GM19238 (cell line): Measurements from ENCODE around the gene STK33.
A peak's percentile ranks its signal among the peaks of the same experiment; 100 is the strongest.

Source experiments
- DNase-seq: peaks from one replicate; pipeline ENCODE4 v3.0.0; 2011; ENCODE audit warnings: low spot score; ENCODE audit not compliant: insufficient read length

Gene STK33

DNA sequence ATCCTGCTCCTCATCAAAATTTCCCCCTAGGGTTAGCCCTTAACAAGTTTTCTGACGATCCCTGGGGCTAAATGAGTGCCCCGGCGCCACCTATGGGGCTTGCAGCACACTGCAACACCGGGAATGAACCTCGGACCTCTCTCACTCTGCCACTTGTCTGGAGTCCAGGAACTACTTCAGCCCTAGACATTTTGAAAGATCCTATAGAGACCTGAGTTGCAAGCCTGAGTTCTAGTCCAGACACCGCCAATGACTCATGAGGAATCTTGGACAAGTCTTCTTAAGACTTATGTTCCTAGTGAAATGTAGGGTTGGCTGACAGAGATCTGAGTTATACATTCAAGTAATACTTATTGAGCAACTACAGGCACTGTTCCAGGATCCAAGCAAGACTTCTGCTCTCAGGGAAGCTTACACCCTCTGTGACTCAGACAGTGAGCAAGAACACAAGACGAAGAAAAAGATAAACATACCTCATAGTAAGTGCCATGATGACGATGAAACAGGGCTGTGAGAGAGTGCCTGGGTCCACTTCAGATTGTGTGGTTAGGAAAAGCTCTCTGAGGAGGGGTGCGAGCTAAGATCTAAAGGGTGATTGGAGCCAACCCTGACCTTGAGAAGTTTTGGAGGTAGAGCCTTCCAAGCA is 10.2 kb upstream of the STK33 start:
- peak; percentile 32 for DNase-seq

DNA sequence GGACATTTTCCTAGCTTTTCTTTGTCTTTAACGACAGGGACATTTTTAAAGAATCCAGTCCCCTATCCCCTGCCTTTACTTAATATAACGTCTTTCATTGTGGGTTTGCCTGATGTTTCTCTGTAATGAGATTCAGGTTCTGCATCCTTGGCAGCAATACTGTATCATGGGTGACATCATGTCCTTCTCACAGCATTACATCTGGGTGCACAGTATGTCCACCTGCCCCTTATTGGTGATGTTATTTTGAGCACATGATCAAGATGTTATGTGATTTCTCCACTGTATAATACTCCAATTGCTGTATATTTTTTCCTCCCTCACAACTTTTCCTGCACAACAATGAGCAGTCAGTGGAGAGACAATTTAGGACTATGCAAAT is 9.7 kb upstream of the STK33 start:
- no peak for DNase-seq

DNA sequence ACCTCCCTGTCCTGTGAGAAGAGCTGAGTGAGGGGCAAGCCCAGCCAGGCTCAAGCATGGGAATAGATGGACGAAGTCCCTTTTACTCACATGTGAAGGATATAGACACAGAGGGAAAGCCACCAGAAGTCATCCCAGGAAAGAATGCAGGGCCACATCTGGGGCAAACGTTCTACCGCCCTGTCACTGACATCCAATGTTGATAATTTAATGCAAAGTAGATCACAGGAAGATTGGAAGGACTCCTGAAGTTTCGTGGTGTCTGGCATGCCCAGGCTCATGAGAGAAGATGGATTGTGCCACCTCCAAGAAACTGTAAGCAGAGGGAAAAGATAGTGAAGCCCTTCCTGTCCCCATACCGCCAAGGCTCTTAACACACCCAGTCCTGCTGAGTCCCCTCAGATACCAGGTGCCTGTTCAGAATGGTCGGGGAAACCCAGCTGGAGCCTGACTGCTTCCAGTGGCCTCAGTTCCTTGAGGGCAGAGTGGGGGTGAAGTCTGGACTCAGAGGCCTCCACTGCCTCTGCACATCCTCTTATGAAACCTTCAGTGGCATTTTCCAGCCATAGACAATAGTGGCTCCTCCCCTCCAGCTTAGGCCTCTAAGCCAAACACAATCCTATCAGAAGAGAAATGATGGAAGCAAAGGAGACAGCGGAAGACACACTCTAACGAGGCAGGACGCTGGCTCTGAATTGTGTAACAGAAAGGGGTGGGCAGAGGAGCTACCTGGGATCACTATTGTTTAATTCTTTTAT is 7.5 kb upstream of the STK33 start:
- no peak for DNase-seq

DNA sequence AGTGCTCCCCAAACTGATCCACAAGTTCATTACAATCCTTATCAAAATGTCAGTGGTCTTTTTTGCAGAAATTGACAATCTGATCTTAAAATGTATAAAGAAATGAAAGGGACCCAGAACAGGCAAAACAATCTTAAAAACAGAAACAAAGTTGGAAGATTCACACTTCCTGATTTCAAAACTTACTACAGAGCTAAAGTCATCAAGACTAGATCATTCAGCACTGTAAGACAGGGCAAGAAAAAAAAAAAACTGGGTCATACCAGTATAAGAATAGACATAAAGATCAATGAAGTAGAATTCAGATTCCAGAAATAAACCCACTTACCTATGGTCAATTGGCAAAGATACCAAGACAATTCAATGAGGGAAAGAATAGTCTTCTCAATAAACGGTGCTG is 4.5 kb upstream of the STK33 start:
- DNase-seq: no peak

DNA sequence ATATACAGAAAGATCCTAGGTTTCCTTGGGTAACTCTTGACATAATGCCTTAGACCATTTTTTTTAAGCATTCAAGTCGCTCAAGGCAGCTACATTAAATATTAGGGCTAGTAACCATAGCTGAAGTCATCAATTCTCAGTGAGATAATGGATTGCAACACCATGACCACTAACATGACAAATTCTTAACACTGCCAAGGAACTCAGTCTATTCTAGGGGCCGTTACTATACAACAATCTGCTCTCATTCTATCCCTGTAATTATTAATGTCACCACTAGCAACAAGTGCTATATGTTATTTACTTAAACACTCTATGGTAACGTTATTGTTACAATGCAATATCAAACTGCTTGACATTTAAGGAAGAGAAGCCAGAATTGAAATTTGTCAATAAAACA is 3.2 kb upstream of the STK33 start:
- no peak for DNase-seq

DNA sequence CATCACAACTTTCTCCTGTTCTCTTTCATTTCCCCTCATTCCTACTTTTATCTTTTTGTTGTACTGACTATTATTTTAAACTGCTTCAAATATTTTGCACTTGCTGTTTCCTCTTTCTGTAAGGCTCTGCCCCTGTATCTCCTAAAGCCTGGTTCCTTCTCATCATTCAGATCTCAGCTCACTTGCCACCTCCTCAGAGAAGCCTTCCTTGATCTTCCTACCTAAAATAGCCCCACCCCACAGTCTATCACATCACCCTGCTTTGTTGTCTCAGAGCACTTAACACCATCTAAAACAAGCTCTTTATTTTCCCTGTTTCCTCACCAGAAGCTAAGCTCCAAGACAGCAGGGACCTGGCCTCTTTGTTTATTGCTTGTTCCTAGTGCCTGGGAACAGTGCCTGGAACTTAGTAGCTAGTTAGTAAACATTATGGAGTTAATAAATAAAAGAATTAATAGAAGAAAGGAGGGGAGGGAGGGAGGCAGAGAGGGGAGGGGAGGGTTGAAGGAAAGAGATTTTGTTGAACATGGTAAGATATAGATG is 2.5 kb upstream of the STK33 start:
- no peak for DNase-seq

DNA sequence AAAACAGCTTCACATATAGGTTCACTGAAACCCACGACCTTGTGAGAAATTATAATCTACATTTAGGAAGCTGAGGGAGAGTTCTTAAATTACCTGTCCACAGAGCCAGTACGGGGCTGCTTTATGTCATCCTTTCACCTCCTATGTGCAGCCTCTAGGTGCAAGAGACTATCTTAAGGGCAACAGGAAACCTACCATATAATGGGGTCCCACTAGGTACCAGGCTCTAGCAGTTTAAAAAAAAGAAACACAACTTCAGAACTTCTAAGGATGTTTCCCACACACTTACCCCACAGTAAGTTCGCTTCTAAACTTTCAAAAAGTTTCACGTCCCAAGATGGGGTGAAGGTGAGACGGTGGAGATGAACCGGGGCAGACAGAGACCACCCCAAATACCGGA is 573 bp downstream of the STK33 start:
- no peak for DNase-seq

DNA sequence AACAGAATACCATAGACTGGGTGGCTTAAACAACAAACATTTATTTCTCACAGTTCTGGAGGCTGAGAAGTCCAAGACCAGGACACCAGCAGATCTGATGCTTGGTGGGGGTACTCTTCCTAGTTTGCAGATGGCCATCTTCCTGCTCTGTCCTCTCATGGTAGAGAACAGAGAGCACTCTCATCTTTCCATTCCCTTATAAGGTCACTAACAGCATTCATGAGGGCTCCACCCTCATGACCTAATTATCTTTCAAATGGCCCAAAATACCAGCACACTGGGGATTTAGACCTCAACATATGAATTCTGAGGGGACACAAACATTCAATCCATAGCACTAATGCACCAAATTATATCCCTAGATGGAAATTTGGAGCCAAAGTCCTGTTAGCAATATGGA is 6.1 kb downstream of the STK33 start:
- no peak for DNase-seq

DNA sequence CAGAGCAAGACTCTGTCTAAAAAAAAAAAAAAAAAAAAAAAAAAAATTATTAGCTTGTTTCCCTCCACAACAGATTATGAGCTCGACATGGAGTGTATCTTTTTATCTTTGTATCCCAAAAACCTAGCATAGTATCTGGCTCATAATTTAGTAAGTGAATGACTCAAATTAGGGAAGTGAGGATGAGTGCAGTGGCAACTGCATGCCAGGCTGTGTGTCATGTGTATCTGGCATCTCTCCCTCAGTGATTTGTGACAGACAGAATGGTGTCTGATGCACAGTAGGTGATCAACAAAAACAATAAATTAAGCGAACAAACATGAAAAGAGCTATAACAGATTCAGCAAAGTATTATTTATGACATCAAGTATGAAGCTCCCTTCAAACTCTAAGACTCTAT is 7.2 kb downstream of the STK33 start:
- no peak for DNase-seq

DNA sequence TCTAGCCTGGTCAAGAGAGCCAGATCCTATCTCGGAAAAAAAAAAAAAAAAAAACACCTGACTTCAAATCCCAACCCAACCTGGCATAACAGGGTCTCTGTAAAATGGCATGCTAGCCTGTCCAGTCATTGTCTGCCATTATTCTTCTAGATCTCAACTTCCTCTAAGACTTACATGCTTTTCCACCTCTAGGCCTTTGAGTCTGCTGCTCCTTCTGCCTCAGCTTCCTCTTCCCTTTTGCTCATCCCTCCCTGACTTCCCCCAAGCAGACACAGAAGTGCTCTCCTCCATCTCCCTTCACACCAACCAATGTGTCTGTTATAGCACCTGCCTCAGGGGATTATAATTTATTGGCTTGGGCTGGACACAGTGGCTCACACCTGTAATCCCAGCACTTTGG is 7.8 kb downstream of the STK33 start:
- DNase-seq: no peak

DNA sequence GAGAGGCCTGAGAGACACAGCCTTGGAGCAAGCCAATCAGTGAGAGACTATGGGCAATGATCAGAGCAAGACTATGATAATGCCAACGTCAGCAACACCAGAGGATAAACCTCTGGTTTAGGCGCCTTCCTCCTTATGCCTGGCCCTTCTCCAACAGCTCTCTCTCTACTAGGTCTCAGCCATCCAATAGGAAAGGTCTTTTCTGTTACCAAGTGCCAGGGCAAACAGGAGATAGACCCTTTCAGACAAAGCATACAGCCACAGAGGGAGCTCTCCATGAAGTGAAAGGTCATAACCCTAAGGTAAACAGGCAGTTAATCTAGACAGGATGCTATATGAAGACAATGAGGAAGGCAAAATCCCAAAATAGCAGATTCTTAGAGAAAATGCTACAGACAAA is 9.5 kb downstream of the STK33 start:
- no peak for DNase-seq

DNA sequence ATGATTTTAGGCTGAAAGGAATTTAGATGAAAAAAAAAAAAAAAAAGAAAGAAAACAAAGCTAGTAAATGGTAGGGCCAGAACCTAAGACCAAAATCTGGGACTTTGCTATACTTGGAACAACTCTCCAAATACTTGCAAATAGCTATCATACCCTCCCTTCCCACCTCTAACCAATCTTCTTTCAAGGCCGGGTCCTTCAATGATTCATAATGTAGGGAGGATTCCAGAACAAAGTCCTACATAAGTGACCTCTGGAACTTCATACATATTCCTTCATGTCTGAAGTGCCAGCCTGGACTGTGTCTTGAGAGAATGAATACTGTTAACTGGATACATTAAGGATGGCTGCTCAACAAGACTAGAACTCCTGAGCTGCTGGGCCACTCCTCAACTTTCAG is 9.9 kb downstream of the STK33 start:
- no peak for DNase-seq

DNA sequence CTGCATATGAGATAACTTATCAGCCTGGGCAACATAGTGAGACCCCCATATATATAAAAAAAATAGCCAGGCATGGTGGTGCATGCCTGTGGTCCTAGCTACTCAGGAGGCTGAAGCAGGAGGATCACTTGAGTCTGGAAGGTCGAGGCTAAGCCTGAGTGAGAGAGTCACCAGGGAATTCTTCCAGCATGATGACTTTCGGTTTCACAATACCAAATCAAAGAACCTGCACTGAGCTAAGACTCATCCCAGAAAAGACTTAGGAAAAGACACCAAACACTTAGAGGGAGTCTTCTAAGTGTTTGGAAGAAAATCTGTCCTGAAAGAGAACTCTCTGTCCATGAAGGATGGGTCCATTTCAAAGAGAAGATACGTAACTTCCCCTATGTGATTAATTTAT is 12.7 kb downstream of the STK33 start:
- DNase-seq: no peak

DNA sequence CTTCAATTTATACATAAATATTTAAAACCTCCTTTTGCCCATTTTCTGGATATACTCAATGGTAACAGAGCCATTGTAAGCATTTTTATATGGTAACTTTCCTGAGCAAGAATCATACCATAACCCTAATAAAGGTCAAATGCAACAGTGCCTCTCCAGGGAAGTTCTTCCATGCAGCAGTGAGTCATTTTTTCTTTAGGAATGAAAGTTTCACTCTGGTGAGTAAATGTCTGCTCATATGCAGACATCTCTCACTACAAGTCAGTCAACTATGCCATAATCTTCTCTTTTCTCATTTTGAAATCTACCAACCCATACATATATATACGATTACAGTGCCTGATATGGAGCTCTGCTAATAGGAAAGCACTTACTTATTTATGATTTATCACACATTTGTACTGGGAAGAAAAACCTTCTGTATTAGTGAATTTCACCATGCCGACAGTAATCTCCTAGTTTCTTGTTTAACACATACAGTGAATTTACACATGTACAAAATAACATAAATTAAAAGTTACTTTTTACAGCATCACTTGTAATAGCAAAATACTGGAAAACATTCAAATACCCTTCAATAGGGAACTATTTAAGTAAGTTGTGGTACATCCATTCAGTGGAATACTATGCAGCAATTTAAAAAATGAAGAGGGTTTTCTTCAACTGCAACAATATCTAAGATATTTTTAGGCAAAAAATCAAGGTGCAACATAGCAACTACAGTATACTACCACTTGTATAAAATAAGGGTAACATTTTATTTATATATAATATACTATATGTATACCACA is 16.0 kb downstream of the STK33 start:
- no peak for DNase-seq

DNA sequence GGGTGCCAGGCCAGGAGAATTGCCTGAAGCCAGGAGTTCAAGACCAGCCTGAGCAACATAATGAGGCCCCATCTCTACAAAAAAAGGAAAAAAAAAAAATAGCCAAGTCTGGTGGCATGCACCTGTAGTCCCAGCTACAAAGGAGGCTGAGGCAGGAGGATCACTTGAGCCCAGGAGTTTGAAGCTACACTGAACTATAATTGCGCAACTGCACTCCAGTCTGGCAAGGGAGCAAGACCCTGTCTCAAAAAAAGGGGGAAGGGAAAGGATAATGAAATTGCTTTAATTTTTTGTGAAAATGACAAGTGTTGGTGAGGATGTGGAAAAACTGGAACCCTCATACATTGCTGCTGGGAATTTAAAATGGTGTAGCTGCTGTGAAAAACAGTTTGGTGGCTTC is 19.2 kb downstream of the STK33 start:
- DNase-seq: no peak

DNA sequence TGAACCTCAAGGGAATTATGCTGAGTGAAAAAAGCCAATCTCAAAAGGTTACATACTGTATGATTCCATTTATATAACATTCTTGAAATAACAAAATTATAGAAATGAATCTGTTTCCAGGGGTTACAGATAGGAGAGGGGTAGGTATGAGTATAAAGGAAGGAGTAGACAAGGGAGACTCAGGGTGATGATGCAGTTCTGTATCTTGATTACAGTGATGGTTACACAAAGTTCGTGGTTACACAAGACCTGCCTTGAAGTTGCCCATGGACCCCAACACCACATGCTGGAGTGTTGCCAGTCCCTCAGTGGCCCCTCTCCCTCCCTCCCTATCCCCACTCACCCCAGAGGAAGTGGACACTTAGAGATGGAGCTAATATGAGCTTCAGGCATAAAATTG is 20.3 kb downstream of the STK33 start:
- DNase-seq: no peak

DNA sequence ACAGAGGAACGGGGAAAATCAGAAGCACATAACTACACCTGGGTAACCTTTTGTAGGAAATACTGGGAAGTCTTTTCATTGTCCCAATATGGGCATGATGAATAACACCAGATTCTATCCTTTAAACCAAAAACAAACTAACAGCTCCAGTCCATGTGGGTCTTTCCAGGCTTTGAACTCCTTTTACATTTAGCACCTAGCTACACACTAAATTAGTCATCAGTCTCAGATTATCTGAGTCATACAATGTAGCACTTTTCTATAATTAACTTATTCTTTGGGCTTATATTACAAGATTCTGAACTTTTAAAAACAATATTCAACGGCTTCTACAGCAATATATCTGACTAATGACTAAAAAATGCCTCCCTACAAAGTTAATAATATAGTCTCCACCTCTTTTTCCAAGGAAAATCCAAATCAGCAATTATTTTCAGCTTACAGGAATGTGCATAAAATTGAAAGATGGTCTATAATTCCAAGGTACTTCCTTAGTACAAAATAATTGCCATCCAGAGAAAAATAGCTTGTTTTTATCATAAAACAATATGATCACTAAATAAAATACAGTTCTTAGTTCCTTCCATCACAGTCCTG is 26.3 kb downstream of the STK33 start:
- no peak for DNase-seq

DNA sequence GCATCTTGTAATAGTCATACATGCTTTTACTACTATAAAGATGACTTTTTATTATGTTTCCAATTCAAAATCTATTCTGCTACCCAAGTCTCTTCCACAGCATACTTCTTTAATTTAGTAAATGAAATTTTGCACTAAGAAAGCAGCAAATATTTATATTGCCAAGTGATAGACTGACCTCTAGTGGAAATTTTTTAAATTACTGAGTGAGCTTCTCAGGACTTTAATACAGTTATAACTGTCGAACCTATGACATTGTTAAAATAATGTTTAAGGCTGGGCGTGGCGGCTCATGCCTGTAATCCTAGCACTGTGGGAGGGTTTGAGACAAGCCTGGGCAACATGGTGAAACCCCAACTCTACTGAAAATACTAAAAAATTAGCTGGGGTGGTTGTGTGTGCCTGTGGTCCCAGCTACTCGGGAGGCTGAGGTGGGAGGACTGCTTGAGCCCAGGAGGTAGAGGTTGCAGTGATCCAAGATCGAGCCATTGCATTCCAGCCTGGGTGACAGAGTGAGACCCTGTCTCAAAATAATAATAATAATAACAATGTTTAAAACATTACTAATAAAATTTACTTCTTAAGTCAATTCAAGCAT is 27.3 kb downstream of the STK33 start:
- no peak for DNase-seq

DNA sequence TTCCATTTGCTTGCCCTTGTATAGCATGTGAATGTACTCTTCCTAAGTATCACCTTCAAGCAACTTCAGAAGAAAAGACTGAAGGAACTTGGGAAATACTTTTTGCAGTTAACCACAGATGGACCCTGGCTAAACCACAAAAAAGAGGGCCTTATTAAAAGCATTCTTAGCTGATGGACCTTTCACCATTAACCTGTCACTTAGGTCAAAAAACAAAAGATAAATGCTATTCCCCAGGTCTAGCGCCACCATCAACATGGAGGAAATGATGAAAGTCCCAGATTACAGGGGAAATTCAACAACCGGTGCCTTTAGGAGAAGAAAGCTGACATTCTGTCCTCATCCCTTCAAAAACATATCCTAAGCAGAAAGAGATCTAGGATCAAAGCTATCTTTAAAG is 29.5 kb downstream of the STK33 start:
- DNase-seq: no peak

DNA sequence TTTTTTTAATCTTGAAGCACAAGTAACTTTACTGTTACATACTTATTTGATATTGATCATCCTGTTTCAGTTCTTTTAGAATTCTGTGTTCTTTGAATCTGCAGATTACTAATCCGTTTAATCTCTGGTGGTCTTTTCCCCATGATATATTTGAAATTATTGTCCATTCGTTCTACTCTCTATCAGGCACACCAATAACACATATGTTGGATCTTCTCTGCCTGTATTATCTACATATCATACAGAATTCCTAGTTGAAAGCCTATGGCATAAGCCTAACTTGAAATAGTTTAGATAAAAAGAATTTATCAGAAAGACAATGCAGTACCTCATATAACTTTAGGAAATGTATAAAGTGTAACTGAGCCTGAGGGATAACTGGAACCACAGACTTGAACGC is 32.6 kb downstream of the STK33 start:
- DNase-seq: no peak

DNA sequence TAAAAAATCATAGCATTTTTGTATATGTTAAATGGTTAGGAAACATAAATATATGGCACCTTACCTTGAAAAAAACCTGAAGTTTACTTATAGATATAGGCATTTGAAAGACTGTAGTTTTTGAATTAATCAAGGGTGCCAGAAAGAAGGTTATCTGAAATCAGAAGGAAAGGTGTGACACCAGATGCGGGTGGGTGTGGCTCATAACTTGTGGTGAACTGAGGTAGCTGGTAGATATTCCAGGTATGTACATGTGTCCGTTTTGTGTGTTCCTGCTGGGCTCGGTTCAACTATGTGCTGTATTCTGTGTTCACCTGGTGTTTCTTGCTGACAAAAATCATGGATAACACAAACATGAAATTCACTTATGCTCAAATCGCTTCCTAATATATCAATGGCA is 35.6 kb downstream of the STK33 start:
- DNase-seq: no peak
